SK-N-MC (cell line): Measurements from ENCODE around the gene DLGAP5.

Source experiments
- DNase-seq: peaks from one replicate; pipeline ENCODE4 v3.0.0-alpha.2; 2011; ENCODE audit warnings: low read depth, low spot score
- H3K27ac ChIP-seq: fragments of 200-600 bp; sonication (generic); 2 replicates; pipeline ENCODE4 v1.5.1; 2016; ENCODE audit warnings: mixed run types
- H3K36me3 ChIP-seq: fragments of 200-600 bp; sonication (generic); 2 replicates; pipeline ENCODE4 v1.6.1; 2017; ENCODE audit warnings: antibody characterized with exemption, low read length, mixed read lengths; ENCODE audit not compliant: insufficient read depth
- H3K4me3 ChIP-seq: fragments of 200-600 bp; sonication (generic); 2 replicates; pipeline ENCODE4 v1.5.1; 2016
- H3K9ac ChIP-seq: fragments of 200-600 bp; sonication (generic); 2 replicates; pipeline ENCODE4 v1.8.0; 2017; ENCODE audit warnings: mixed run types, mixed read lengths; ENCODE audit not compliant: insufficient read length
- H3K9me3 ChIP-seq: fragments of 200-600 bp; sonication (generic); 2 replicates; pipeline ENCODE4 v1.6.1; 2017; ENCODE audit warnings: low read depth, mild to moderate bottlenecking, antibody characterized with exemption, low read length, moderate library complexity, mixed read lengths
- EZH2 ChIP-seq: fragments of 200-600 bp; sonication (generic); IDR thresholded peaks from one replicate; pipeline ENCODE4 v1.6.1; 2017; ENCODE audit warnings: antibody characterized with exemption
- FOXP2 ChIP-seq: optimal IDR thresholded peaks from 2 replicates; pipeline ENCODE3; 2011; ENCODE audit warnings: mild to moderate bottlenecking, moderate library complexity; ENCODE audit not compliant: insufficient read depth; ENCODE audit errors: extremely low read length, control extremely low read depth
- POLR2AphosphoS5 ChIP-seq: IDR thresholded peaks from 2 replicates; pipeline ENCODE4 v1.6.1; 2012; ENCODE audit warnings: mild to moderate bottlenecking, low read depth, low read length, borderline replicate concordance

Gene DLGAP5

DNA sequence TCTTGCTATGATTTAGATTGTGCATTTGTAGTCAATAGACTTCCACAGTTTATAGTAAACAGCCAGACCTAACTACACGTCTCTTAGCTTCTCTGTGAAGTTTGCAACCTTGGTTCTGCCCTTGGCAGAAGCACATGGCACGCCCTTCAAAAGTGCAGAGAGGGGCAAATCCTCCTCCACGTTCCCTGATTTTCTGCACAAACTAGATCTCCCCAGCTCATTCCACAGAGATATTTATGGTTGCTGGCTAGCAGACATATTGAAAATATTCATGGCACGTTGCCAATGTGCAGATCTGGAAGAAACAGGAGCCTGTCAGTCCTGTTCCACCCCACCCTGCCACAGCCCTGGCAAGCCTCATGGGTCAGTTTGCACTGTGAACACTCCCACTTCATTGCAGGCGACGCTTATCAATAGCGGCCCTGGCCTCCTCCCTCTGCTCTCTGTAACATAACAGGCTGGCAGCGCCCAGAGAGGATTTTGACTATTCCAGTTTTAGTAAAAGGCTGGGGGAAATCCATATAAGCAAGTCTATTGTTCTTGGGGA lies 68.9 kb downstream of the DLGAP5 start:
- H3K9me3 ChIP-seq, result no peaks in the 10 kb centered on the region
- no peaks in the 10 kb centered on the region for H3K36me3 ChIP-seq
- peak overlapping the region; percentile 32; the same call in 1 of the 2 replicates for H3K27ac ChIP-seq
- DNase-seq, result no peak
- H3K9ac ChIP-seq, result no peak overlapping the region
- no peak overlapping the region for H3K4me3 ChIP-seq
- TF ChIP-seq EZH2, result no peak
- no peak for TF ChIP-seq POLR2AphosphoS5
- no peak for TF ChIP-seq FOXP2

DNA sequence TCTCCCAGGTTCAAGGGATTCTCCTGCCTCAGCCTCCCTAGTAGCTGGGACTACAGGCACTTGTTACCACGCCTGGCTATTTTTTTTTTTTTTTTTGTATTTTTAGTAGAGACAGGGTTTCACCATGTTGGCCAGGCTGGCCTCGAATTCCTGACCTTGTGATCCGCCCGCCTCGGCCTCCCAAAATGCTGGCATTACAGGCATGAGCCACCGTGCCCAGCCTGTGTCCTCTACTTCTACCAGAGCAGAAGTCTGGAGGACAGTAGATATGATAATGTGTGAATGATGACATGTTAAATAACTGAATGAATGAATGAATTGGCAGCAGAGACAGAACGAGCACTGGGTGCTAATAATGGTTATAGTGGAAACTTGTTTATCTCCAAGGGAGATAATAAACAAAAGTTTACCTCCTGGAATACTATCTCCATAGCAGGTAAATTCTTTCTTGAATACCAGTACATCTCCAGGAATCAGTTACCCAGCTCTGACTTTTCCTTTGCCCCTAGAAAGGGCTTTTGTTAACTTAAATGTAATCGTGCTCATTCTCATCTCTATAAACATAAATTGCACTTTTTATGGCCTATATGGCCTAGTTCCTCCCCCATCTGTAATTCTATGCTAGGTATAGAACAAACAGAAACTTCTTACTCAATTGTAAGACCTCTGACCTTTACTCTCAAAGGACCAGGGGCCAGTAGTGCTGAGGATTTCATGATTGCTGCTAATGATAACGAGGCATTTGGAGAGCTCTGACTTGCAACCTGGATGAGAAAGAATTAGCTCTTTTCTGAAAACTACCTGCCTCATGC lies 69.6 kb downstream of the DLGAP5 start:
- no peak for DNase-seq

DNA sequence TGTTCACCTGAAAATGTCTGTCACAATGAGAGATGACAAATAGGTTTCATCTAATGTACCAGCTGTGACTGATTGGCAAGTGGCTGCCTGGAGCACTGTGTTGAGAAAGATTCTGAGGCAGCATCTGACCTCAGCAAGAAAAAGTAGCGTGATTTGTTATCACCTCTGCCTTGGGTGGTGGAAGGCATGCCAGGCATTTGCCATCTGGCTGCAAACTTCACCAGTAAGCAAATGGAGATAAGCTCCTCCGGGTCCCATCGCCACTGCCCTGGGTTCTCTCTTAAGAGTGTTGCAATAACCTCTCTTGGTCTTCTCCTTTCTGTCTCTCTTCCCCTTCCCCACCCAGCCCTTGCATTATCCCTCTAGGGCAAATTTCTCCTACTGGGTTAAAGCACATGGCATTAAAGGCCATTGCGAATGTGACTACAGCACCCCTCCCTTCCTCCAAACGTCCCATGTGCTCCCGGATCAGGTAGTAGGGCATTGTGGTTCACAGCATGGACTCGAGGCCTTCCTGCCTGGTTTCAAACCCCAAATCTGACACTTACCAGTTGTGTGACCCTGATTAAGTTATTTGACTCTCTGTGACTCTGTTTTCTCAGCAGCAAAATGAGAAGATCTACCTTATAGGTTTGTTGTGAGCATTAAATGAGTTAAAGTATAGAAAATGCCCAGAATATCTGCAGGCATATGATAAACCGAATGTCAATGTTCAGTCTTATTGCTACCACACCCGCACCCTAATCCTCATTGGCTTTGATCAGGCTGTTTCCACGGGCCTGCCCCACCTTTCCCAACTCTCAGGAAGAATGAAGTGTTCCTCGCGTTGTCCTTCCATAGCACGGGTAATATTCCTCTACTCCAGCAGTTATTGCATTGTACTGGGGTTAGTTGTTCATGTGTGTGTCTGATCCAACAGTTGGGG lies 70.6 kb downstream of the DLGAP5 start:
- TF ChIP-seq FOXP2 (no peak), EZH2 (no peak), POLR2AphosphoS5 (no peak)
- no peaks in the 10 kb centered on the region for H3K9me3 ChIP-seq
- no peak for DNase-seq
- H3K4me3 ChIP-seq, result no peak overlapping the region
- no peaks in the 10 kb centered on the region for H3K36me3 ChIP-seq
- H3K9ac ChIP-seq, result no peak overlapping the region
- H3K27ac ChIP-seq, result no peak overlapping the region

More for the DNA sequence above, 69.6 kb downstream of the DLGAP5 start:
- TF ChIP-seq EZH2, result no peak
- TF ChIP-seq POLR2AphosphoS5, result no peak
- TF ChIP-seq FOXP2, result no peak
- no peak overlapping the region for H3K4me3 ChIP-seq
- peak overlapping the region; percentile 32; the same call in 1 of the 2 replicates for H3K27ac ChIP-seq
- H3K36me3 ChIP-seq, result no peaks in the 10 kb centered on the region
- H3K9me3 ChIP-seq, result no peaks in the 10 kb centered on the region
- H3K9ac ChIP-seq, result no peak overlapping the region

DNA sequence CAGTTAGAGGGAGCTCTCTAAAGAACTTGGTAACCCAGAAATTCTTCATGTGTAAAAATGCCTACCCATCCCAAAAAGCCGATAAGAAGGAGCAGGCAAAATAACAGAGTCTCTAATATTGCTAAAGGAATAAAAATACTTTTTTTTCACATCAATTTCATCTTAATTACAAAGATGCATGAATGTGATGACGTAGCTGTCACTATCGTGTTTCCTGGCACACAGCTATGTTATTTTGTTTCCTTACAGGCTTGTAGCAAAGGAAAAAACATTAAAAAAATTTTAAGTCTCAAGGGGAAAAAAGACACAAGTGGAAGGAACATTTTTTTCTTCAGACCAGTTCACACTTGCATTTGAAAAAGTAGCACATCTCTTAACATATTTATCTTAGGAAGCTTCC lies 72.6 kb downstream of the DLGAP5 start:
- no peak for DNase-seq
- Histone ChIP-seq H3K9me3 (no peaks in the 10 kb centered on the region), H3K36me3 (no peaks in the 10 kb centered on the region), H3K9ac (no peak overlapping the region), H3K4me3 (no peak overlapping the region), H3K27ac (no peak overlapping the region)
- TF ChIP-seq POLR2AphosphoS5 (no peak), EZH2 (no peak), FOXP2 (no peak)

DNA sequence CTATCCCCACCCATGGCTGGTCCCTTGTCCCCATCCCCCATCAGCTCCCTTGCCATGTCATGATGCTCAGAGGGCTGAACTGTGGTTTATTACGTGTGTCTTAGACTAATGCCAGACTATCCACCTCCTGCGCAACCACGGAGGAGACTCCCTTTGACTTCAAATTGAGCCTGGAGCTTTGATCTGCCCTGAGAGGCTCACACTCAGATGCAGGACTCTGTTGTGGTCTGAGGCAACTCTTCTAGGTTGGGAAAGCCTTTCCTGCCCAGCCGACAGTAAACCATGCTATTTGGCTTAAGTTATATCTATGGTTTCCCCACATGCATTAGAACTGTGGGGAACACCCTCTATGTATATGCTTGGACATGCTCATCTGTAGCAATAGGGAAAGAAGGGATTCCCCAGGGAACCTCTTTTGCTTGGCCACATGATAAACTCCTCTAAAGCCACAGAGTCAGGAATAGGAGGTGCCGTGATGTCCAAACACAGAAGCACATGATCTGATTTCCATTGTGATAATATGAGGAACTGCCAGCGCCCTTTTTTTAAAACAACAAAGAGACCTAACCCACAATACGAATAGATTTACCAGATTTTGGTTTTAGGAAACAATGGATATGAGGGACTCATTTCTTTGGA lies 73.5 kb downstream of the DLGAP5 start:
- Histone ChIP-seq H3K4me3 (no peak overlapping the region), H3K36me3 (no peaks in the 10 kb centered on the region), H3K9me3 (no peaks in the 10 kb centered on the region), H3K9ac (no peak overlapping the region), H3K27ac (no peak overlapping the region)
- DNase-seq, result no peak
- TF ChIP-seq POLR2AphosphoS5, result no peak
- TF ChIP-seq FOXP2, result no peak
- TF ChIP-seq EZH2, result no peak

DNA sequence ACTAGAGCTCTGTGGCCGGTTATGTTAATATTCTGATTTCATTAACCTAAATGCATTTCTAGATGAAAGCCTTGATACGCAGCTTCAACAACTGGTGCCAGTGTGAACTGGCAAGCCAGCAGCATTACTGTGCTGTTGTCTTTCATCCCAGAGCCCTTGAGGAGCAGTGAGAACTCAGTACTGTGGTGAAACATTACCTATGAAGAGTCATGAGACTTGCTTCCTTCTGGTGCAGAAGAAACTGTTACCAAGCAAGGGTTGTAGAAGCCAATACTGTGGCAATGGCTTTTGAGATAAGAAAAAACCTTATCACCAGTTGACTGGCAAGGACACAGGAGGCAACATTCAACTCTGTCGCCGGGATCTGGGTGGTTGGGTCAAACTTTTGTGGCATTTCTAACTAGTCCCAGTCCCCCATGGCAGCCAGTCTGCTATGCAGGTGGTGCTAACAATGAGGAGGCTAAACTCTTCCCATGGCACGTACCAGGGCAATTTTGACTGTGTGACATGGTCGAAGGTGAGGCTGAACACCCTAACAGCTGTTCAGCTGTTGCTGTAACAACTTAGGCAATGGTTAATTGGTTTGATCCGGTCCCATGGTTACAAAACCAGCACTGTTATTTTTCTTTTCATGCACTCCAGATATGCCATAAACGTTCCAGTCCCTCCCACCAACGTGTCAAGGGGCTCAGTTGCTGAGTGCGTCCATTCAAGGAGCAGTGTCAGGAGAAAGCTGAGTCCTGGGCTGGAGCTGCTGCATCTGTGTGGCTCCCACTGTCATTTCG lies 74.9 kb downstream of the DLGAP5 start:
- no peak overlapping the region for H3K4me3 ChIP-seq
- no peak for DNase-seq
- H3K9ac ChIP-seq, result no peak overlapping the region
- H3K36me3 ChIP-seq, result no peaks in the 10 kb centered on the region
- H3K9me3 ChIP-seq, result no peaks in the 10 kb centered on the region
- TF ChIP-seq EZH2 (no peak), POLR2AphosphoS5 (no peak), FOXP2 (no peak)
- H3K27ac ChIP-seq, result no peak overlapping the region

DNA sequence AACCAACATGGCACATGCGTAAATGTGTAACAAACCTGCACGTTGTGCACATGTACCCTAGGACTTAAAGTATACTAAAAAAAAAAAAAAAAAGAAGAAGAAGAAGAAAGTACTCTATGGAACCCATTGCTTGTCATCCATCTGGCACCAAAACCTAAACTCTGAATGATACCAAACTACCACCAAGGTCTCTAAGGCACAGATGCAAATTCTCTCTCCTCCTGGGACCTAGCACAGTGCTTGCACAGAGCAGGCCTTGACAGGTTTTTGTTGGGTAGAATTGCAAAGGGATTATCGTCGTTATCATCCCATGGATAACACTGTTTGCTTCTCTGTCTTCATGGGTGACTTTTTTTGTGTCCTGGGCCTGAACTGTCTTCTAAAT lies 75.5 kb downstream of the DLGAP5 start:
- TF ChIP-seq POLR2AphosphoS5 (no peak), FOXP2 (no peak), EZH2 (no peak)
- no peak for DNase-seq
- no peak overlapping the region for H3K4me3 ChIP-seq
- no peaks in the 10 kb centered on the region for H3K9me3 ChIP-seq
- H3K27ac ChIP-seq, result no peak overlapping the region
- H3K9ac ChIP-seq, result no peak overlapping the region
- no peaks in the 10 kb centered on the region for H3K36me3 ChIP-seq
